ENCODE results near the gene ZNF222. TPM values are rescaled to one million over a fixed set of nuclear protein-coding genes. Genes with fewer than 3 reads are reported as not detected.

ZNF222 gene
- total RNA-seq, 3 donors from 2014 or later: 1.8 to 3.8 (median 2.9) TPM

GRCh38 chr19:44007473-44007872 is 17.7 kb upstream of the ZNF222 start:
- Histone ChIP-seq H3K27ac (no peak overlapping the region), H3K36me3 (peaks cover 31% of the 10 kb centered on the region), H3K27me3 (no peaks in the 10 kb centered on the region), H3K4me1 (peaks cover 0 to 6% of the 10 kb centered on the region in 2 donors), H3K4me3 (no peak overlapping the region), H3K9me3 (peaks cover 57 to 70% of the 10 kb centered on the region in 2 donors)
- TF ChIP-seq POLR2A (IDR thresholded peaks at IDR 0.05): no peak
- no peak for DNase-seq (ENCODE audit: low spot score in 2 of 2)
- intact Hi-C loops (cut with DNase I; ENCODE audit: low total_unique reads): no loop called here

- no peak for TF ChIP-seq POLR2AphosphoS5 (IDR thresholded peaks at IDR 0.05)
- no peak for TF ChIP-seq CTCF (IDR thresholded peaks at IDR 0.05)
- TF ChIP-seq POLR2A (IDR thresholded peaks at IDR 0.05): no peak
- peak overlapping the region in 1 of 3 donors; percentile 21 for H3K4me3 ChIP-seq
- H3K36me3 ChIP-seq: peaks cover 31% of the 10 kb centered on the region
Observed at GRCh38 chr19:44010468-44010867, 14.7 kb upstream of the ZNF222 start.

GRCh38 chr19:44019498-44019897 is 5.7 kb upstream of the ZNF222 start:
- Histone ChIP-seq H3K4me3 (no peak overlapping the region), H3K4me1 (no peaks in the 10 kb centered on the region), H3K9me3 (peaks cover 12 to 33% of the 10 kb centered on the region in 2 donors), H3K27ac (no peak overlapping the region), H3K36me3 (no peaks in the 10 kb centered on the region), H3K27me3 (no peaks in the 10 kb centered on the region)
- intact Hi-C loops (cut with DNase I; ENCODE audit: low total_unique reads): no loop called here
- TF ChIP-seq CTCF (IDR thresholded peaks at IDR 0.05) (no peak), POLR2A (IDR thresholded peaks at IDR 0.05) (no peak), POLR2AphosphoS5 (IDR thresholded peaks at IDR 0.05) (no peak)
- DNase-seq (ENCODE audit: low spot score in 2 of 2): no peak

More at GRCh38 chr19:44010468-44010867, 14.7 kb upstream of the ZNF222 start:
- peaks cover 62 to 90% of the 10 kb centered on the region in 2 donors for H3K9me3 ChIP-seq
- H3K4me1 ChIP-seq: no peaks in the 10 kb centered on the region
- no peak overlapping the region for H3K27ac ChIP-seq
- DNase-seq (ENCODE audit: low spot score in 2 of 2): no peak
- intact Hi-C loops (cut with DNase I; ENCODE audit: low total_unique reads): no loop called here
- no peaks in the 10 kb centered on the region for H3K27me3 ChIP-seq

GRCh38 chr19:44021221-44021620 is 4.0 kb upstream of the ZNF222 start:
- Histone ChIP-seq H3K27ac (no peak overlapping the region), H3K4me1 (no peaks in the 10 kb centered on the region), H3K9me3 (peaks cover 4 to 25% of the 10 kb centered on the region in 2 donors), H3K36me3 (no peaks in the 10 kb centered on the region), H3K4me3 (no peak overlapping the region), H3K27me3 (no peaks in the 10 kb centered on the region)
- TF ChIP-seq POLR2AphosphoS5 (IDR thresholded peaks at IDR 0.05) (no peak), CTCF (IDR thresholded peaks at IDR 0.05) (no peak), POLR2A (IDR thresholded peaks at IDR 0.05) (no peak)
- intact Hi-C loops (cut with DNase I; ENCODE audit: low total_unique reads): no loop called here
- no peak for DNase-seq (ENCODE audit: low spot score in 2 of 2)

GRCh38 chr19:44024900-44025216 is 321 bp upstream of the ZNF222 start:
- Histone ChIP-seq H3K27ac (peak overlapping the region in 1 of 2 donors; percentile 55), H3K4me1 (no peaks in the 10 kb centered on the region), H3K36me3 (peaks cover 7% of the 10 kb centered on the region), H3K9me3 (peaks cover 24 to 30% of the 10 kb centered on the region in 2 donors), H3K27me3 (no peaks in the 10 kb centered on the region), H3K4me3 (peak overlapping the region; percentile 62 to 82 (median 77))
- intact Hi-C loops (cut with DNase I; ENCODE audit: low total_unique reads): no loop called here
- TF ChIP-seq POLR2A (IDR thresholded peaks at IDR 0.05): no peak
- TF ChIP-seq POLR2AphosphoS5 (IDR thresholded peaks at IDR 0.05): no peak
- no peak for TF ChIP-seq CTCF (IDR thresholded peaks at IDR 0.05)
- DNase-seq (ENCODE audit: low spot score in 2 of 2): no peak

GRCh38 chr19:44026622-44027021 is 1.4 kb downstream of the ZNF222 start:
- Histone ChIP-seq H3K27me3 (no peaks in the 10 kb centered on the region), H3K9me3 (peaks cover 39 to 44% of the 10 kb centered on the region in 2 donors), H3K36me3 (peaks cover 22% of the 10 kb centered on the region), H3K4me1 (no peaks in the 10 kb centered on the region), H3K4me3 (no peak overlapping the region), H3K27ac (no peak overlapping the region)
- intact Hi-C loops (cut with DNase I; ENCODE audit: low total_unique reads): no loop called here
- DNase-seq (ENCODE audit: low spot score in 2 of 2): no peak
- no peak for TF ChIP-seq POLR2A (IDR thresholded peaks at IDR 0.05)
- no peak for TF ChIP-seq POLR2AphosphoS5 (IDR thresholded peaks at IDR 0.05)
- no peak for TF ChIP-seq CTCF (IDR thresholded peaks at IDR 0.05)
